ENCODE results near the gene DIO2.

DIO2 gene

GRCh38 chr14:80167793-80168448 is 43.4 kb downstream of the DIO2 start:
- Histone ChIP-seq H3K27me3 (ENCODE audit: control insufficient read depth, insufficient read depth, low read length) (no peaks in the 10 kb centered on the region), H3K36me3 (ENCODE audit: control insufficient read depth, insufficient read depth, low read length) (no peaks in the 10 kb centered on the region), H3K4me3 (ENCODE audit: low read depth, low read length) (no peak overlapping the region), H3K4me1 (ENCODE audit: control insufficient read depth, insufficient read depth, low read length) (no peaks in the 10 kb centered on the region; the same call in 1 of the 2 replicates), H3K9ac (ENCODE audit: low read length) (no peak overlapping the region), H3K9me3 (ENCODE audit: control insufficient read depth, insufficient read depth, low read depth, low read length) (no peaks in the 10 kb centered on the region), H3K27ac (ENCODE audit: low read depth, low read length) (no peak overlapping the region)

- Histone ChIP-seq H3K4me3 (ENCODE audit: low read depth, low read length) (no peak overlapping the region), H3K27me3 (ENCODE audit: control insufficient read depth, insufficient read depth, low read length) (no peaks in the 10 kb centered on the region), H3K4me1 (ENCODE audit: control insufficient read depth, insufficient read depth, low read length) (no peaks in the 10 kb centered on the region; the same call in 1 of the 2 replicates), H3K36me3 (ENCODE audit: control insufficient read depth, insufficient read depth, low read length) (no peaks in the 10 kb centered on the region), H3K27ac (ENCODE audit: low read depth, low read length) (no peak overlapping the region), H3K9ac (ENCODE audit: low read length) (no peak overlapping the region), H3K9me3 (ENCODE audit: control insufficient read depth, insufficient read depth, low read depth, low read length) (no peaks in the 10 kb centered on the region)
Observed at GRCh38 chr14:80164991-80165721, 46.1 kb downstream of the DIO2 start.

- no peaks in the 10 kb centered on the region for H3K9me3 ChIP-seq (ENCODE audit: control insufficient read depth, insufficient read depth, low read depth, low read length)
- H3K9ac ChIP-seq (ENCODE audit: low read length) = no peak overlapping the region
- no peaks in the 10 kb centered on the region for H3K36me3 ChIP-seq (ENCODE audit: control insufficient read depth, insufficient read depth, low read length)
- no peak overlapping the region for H3K27ac ChIP-seq (ENCODE audit: low read depth, low read length)
- no peaks in the 10 kb centered on the region for H3K4me1 ChIP-seq (ENCODE audit: control insufficient read depth, insufficient read depth, low read length)
- no peaks in the 10 kb centered on the region for H3K27me3 ChIP-seq (ENCODE audit: control insufficient read depth, insufficient read depth, low read length)
- no peak overlapping the region for H3K4me3 ChIP-seq (ENCODE audit: low read depth, low read length)
Observed at GRCh38 chr14:80152763-80153162, 58.5 kb downstream of the DIO2 start.

- Histone ChIP-seq H3K9me3 (ENCODE audit: control insufficient read depth, insufficient read depth, low read depth, low read length) (no peaks in the 10 kb centered on the region), H3K4me3 (ENCODE audit: low read depth, low read length) (no peak overlapping the region), H3K9ac (ENCODE audit: low read length) (no peak overlapping the region), H3K4me1 (ENCODE audit: control insufficient read depth, insufficient read depth, low read length) (no peaks in the 10 kb centered on the region), H3K27ac (ENCODE audit: low read depth, low read length) (no peak overlapping the region), H3K36me3 (ENCODE audit: control insufficient read depth, insufficient read depth, low read length) (no peaks in the 10 kb centered on the region), H3K27me3 (ENCODE audit: control insufficient read depth, insufficient read depth, low read length) (no peaks in the 10 kb centered on the region)
Observed at GRCh38 chr14:80152166-80152565, 59.1 kb downstream of the DIO2 start.

- Histone ChIP-seq H3K9ac (ENCODE audit: low read length) (no peak overlapping the region), H3K36me3 (ENCODE audit: control insufficient read depth, insufficient read depth, low read length) (no peaks in the 10 kb centered on the region), H3K27ac (ENCODE audit: low read depth, low read length) (no peak overlapping the region)
Observed at GRCh38 chr14:80150301-80150700, 61.0 kb downstream of the DIO2 start.

More at GRCh38 chr14:80150301-80150700, 61.0 kb downstream of the DIO2 start:
- Histone ChIP-seq H3K9me3 (ENCODE audit: control insufficient read depth, insufficient read depth, low read depth, low read length) (no peaks in the 10 kb centered on the region), H3K27me3 (ENCODE audit: control insufficient read depth, insufficient read depth, low read length) (no peaks in the 10 kb centered on the region), H3K4me1 (ENCODE audit: control insufficient read depth, insufficient read depth, low read length) (no peaks in the 10 kb centered on the region), H3K4me3 (ENCODE audit: low read depth, low read length) (no peak overlapping the region)
